GM19467 (cell line): ENCODE measurements around the gene VPS52.
A peak's percentile ranks its signal among the peaks of the same experiment; 100 is the strongest.
"Not testable (repeated sequence)": the region's sequence is repeated elsewhere in the genome, so short reads cannot be mapped to it uniquely, and the experiment has no call there.

Experiments used
- ATAC-seq: cut with Tn5 transposase; IDR thresholded peaks from one replicate; pipeline ENCODE4 v1.9.1; 2021; ENCODE audit warnings: mild to moderate bottlenecking, moderate library complexity; ENCODE audit not compliant: unreplicated experiment

VPS52 gene

DNA sequence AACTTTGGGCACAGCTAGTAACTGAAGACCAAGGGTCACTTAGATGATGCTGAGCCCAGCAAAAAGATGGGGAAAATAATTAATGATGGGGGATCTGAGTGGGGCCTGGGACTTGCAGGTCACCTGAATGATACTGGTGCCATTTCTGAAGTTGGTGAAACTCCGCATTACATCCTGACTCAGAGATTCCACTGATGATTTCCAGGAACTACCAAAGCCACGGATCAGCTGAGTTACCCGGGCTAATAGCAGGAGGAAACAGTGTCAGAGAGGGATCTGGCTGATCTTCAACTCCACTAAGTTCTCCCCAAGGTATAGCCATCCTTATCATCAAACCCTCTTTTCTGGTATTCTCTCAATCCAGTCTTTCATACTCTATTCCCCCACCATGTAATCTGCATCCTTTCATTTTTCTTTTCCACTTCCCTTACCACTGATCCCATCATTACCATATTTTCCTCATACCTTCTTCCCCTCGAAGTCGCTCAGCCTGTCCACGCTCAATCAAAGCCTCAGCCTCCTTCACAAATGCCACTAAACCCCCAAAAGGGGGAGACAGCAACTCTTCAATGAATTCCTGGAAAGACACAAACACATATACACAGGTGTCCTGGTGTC is 20.2 kb downstream of the VPS52 start:
- ATAC-seq: no peak

DNA sequence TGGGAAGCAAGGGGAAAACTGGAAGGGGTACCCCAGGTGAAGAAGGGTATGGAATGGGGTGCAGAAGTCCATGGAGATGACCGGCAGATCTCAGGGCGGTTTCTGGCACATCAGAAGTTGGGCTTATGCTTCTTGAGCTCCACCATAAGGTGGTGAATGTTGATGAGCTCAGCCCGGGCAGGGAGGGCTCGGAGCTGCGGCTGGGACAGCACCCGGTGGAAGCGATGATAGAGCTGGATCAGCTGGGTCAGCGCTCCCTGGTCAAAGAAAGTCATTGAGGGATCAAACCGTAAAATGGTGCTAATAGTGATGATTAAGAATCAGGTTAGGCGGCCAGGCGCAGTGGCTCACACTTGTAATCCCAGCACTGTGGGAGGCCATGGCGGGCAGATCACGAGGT is 20.9 kb downstream of the VPS52 start:
- ATAC-seq: no peak

DNA sequence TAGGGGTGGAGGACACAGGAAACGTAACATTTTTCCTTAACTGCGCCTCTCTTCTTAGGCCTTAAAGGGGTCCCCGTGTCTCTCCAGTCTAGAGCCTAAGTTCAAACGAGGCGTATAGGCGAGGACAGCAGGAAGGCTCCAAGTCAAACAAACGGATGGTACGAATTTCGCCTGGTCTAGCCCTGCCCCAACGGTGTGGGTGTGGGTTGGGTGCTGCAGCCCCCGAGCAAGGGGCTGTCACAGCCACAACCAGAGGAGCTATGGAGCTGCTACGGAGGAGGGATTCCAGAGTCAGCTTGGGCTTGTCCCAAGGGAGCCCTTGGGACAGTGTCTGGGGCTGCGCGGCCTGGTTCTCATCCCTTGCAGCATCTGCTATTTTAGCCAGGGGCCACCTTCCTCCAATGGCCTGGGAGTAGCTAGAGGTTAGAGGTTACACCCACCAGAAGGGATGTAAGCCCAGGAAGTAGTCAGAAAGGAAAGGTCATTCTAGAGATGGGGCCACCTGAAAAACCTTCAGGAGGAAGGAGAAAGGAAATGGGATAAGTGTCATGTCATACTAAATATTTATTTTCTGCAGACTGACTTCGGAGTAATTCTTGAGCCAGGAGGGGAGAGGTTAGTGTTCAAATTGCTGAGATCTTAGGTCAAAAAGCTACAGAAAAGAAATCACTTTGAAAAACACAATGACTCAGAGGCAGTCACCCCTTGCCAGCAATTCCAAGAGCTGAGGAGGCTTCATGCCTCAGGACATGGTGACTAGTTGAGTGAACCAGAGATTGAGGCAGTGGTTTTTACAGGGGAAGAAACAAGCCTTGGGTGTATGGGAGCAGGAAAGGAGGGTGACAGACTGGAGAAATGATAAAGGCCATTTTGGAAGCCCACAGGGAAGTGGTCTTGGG is 21.7 kb downstream of the VPS52 start:
- no peak for ATAC-seq

DNA sequence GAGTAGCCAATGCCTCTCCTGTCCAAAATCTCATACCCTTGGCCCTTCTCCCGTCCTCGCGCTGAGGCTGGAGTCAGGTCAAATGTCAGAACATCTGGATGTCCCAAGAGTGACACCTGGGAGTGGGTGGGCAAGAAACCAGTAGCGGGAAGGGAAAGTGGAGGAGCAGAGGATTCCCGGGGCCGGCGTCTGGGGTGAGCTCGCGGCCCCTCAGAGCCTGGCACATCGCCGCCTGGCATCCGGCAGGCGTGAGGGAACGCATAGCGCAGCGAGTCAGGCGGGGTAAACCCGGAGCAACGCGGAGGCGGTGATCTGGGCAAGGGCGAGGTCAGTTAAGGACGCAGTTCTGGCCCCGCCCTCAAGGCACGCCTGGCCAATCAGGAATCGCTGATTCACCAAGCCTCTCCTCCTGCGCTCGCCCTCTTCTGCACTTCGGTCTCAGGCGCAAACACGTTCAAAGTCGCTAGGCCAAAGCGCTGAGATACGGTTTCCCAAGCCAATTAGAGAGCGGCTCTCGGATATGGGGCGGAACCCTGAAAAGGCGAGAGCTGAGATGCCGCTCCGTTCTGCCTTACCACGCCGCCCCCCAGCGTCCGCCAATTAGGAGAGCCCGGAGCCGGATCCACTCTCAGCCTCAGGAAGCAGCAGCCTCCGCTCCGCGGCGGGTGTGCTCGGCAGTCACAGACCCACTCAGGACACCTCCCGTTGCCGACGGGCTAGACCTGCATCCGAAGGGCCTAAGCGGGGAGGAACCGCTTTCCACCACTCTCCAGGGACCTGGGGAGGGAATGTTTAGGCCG is 22.5 kb downstream of the VPS52 start:
- ATAC-seq: peak; percentile 86

DNA sequence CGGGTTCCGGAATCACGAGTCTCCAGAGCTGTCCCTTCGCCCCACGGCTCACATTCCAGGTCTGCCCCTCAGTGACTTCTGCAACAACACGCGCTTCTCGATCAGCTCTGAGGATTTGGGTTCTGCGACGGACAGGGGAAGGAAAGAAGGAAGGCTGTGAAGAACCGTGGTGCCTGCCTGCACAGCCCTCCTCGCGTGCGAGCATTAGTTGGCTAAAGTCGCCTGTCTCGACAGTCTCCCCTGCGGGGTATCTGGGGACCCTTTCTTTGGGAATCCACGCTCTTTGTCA is 23.1 kb downstream of the VPS52 start:
- peak; percentile 0 for ATAC-seq

DNA sequence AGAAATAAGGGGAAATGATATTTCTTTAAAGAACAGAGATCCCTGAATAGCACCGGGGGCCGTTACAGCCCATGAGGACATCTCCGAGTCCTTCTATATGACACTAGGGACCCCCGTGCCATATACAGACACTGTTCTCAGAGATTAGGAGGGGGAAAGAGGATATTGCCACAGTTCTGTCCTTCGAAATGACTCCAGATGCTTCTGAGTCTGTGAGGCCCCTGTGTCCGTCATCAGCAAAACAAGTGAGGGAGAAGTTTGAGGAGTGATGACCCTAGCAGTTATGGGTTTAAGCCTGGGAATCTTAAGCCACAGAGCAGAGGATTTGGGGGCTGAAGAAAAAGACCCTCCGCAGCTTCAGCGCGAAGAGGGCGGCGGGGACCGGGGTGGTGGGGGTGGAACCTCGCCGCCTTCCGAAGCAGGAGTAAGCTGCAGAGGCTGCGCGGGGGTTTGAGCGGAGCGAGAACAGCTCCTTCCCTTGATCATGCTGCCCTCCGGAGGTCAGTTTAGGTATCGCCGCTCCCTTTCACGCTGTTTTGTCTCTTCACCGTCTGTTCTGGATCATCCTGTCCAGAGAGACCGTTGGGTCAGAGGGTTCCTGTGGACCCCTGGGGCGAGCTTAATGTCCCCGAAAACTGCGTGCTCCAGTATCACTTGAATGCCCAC is 23.6 kb downstream of the VPS52 start:
- no peak for ATAC-seq

DNA sequence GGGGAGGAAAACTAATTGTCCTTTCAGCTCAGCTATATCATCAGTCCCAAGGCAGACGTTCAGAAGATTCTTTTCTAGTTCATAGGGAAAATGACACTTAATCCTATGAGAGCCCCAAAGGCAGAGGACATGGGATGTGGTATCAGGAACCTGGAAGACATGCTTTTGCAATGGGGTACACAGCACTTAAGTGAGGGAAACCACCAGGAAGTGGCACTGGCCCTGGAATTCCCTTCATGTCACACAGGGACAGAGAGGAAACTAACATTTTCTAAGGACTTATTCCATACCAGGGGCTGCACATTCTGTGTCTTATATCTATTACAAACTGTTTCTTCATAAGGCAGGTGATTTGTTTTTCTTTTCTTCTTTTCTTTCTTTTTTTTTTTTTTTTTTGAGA is 28.2 kb downstream of the VPS52 start:
- no peak for ATAC-seq

DNA sequence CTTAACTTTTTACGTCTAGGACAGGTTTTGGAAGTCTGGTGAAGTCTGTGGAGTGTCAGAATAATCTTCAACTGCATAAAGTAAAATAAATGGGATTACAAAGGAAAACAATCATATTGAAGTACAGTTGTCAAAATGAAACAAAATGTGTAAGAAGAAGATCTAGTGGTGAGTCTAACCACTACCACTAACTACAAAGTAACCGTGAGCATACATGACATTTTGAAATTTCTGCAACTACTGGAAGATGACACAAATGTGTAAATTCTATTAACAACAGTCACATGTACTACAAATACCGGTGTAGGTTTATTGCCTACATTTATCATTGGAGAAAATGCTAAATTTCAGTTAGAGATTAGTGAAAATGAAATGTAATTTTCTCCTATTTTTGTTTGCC is 29.7 kb downstream of the VPS52 start:
- ATAC-seq: no peak

DNA sequence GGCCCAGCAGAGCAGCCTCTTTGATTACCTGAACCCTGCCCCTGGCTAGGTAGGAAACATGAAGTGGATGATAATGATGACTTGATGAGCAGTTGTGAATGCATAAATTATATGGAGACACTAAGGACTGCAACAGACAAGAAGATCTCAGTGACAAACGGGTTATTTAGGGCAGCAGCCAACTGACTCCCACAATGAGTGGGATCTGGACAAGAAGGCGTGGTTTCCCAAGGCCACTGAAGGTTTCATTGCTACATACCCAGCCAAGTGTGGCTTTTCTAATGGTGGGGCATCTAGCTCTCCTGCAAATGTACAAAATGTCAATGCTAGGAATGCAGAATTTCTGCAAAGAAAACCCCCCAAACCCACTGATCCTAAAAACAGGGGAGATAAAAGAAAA is 33.9 kb downstream of the VPS52 start:
- no peak for ATAC-seq

DNA sequence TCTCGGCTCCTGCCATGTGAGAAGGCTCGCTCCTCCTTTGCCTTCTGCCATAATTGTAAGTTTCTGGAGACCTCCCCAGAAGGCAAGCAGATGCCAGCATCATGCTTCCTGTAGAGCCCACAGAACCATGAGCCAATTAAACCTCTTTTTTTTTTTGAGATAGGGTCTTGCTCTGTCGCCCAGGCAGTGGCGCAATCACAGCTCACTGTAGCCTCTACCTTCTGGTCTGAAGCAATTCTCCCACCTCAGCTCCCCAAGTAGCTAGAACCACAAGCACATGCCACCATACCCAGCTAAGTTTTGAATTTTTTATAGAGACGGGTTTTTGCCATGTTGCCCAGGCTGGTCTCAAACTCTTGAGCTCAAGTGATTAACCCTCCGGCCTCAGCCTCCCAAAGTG is 34.8 kb downstream of the VPS52 start:
- no peak for ATAC-seq

DNA sequence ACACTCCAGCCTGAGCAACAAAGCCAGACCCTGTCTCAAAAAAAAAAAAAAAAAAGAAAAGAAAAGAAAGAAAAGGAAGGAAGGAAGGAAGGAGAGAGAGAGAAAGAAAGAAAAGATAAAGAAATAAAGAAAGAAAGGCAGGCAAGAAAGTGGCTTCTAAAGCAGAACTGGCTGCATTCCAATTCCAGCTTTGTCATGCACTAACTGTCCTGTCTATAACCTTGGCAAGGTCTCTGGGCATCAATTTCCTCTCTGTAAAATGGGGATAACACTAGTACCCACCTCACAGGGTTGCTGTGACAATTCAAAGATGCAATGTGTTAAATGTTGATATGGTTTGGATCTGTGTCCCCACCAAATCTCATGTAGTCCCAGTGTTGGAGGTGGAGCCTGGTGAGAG is 35.3 kb downstream of the VPS52 start:
- ATAC-seq: no peak

DNA sequence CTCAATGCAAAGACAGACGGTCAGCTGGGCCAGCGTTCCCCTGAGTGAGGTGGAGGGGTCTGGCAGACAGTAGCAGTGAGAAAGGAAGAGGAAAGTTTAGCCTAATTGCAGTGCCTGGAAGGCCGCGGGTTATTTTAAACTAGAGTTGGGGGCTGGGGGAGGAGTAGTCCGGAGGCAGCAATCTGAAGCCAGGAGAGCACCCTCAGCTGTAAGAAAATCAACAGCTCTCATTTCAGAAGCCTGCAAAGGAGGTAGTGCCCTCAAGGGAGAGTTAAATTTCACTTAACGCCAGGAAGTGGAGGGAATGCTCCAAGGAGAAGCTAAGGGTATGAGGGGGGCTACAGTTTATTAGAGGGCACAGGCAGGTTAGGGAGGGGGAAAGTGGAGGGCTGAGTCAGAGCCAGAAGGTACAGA is 36.4 kb downstream of the VPS52 start:
- no peak for ATAC-seq

DNA sequence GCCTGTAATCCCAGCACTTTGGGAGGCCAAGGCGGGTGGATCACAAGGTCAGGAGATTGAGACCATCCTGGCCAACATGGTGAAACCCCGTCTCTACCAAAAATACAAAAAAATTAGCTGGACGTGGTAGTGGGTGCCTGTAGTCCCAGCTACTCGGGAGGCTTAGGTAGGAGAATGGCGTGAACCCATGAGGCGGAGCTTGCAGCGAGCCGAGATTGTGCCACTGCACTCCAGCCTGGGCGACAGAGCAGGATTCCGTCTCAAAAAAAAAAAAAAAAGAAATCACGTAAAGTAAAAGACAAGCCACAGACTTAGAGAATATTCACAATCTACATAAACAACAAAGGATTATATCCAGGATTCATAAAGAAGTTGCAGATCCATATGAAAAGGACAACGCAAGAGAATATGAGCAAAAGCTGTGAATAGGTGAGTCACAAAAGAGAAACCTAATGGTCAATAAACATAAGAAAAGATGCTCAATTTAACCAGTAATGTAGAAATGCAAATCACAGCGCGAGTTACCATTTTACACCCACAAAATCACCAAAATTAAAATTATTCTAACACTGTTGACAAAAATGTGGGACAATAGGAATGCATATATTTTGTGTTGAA is 45.1 kb downstream of the VPS52 start:
- not testable (repeated sequence) for ATAC-seq

DNA sequence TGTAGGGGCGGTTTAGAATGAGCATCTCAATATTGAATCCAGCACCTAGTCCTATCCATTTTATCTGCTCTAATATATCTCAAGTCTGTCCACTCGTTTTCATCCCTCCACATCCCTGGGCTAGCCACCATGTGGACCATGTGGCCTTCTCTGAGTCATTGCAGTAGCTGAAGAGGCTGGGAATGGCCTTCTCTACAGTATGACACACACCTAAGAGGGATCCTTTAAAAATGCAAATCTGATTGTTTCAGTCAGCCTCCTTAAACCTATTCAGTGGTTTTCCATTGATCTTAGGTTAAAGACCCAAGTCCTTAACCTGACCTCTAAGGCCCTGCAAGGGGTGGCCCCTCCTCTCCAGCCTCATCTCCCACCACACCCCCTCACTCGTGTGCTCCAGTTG is 54.0 kb downstream of the VPS52 start:
- no peak for ATAC-seq

DNA sequence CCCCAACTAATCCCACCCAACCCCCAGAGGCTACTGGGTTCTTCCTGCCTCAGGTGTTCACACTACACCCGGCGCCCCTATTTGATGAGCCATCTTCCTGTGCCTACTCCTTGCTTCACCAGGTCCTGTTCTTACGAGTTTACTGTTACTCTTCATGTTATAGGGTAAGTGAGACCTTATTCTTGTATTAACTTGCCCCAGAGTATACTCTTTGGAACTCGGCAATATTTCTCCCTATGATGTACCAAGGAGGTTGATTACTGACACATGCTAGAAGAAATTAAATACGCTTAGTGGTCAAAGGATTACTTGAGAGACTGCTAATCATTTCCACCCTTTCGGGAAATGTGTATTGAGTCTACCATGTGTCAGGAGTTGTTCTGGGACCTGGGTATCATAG is 54.4 kb downstream of the VPS52 start:
- no peak for ATAC-seq

DNA sequence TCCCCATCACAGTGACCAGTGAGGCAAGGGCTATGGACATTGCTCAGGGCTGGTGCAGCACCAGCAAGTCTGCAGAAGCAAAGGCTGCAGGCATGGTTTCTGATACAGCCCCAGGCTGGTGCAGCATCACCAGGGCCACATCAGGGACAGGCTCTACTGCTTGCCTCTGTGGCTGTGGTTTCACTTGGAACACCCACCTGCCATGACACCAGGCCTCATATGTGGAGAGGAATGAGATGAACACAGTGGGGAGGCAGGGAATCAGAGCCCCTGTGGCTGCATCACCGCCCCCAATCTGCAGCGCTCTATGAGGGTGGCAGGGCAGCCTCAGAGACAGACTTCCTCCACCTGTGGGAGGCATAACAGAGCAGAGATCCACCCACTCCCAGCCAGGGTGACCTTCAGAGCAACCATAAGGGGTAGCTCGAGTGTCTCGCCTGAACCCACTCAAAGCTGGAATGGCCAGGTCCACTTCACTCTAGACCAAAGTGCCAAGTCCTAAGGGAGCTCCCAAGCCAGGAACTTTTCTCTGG is 55.5 kb downstream of the VPS52 start:
- ATAC-seq: no peak

DNA sequence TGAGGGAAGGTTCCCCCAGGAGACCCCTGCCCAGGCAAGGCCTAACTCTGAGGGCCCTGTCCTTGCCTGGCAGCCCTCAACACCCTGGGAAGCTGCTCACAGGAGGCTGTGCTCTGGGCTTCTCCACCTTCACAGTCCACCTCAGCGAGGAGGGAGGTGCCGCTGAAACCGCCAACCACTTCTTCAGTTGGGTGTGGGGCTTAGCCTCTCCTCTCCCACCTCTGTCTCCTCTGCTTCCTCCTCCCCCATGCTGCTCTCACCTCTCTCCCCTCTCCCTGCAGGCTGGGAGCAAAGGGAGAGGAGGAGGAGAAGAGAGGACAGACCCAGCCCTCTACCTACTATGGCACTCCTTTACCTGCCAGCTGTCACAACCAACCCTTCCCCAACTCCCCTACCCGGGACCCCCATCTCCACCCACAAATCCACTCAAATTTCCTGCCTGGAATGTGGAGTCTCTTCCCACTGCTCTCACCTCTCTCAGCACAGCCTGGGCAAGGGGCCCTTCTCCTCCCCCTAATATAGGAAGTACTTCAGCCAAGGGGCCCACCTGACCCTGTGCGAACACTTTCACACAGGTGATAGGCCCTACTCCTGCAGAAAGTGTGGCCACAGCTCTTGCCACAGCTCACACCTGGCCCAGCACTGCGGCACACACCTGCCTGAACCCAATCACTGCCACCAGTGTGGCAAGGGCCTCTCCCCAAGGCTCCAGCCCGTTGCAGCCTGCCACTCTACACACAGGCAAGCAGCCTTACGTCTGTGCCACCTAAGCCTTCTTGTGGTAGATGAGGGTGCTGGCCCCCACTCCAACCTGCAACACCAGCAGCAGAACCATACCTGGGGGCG is 56.2 kb downstream of the VPS52 start:
- ATAC-seq: no peak

DNA sequence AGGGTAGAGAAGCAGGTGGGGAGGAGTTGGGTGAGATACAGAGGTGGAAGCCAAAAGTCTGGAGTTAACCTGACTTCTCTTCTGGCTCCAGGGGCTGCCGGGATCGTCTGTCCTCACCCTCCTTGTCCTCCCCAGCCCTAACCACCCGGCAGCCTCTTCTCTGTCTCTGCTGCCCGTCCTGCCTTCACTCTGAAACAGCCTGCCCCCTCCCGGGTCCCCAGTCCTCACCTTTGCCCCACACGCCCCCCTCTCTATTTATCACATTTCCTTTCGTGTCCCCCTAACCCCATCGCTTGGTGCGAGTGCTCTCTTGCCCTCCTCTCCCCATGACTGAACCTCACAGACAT is 57.7 kb downstream of the VPS52 start:
- no peak for ATAC-seq

DNA sequence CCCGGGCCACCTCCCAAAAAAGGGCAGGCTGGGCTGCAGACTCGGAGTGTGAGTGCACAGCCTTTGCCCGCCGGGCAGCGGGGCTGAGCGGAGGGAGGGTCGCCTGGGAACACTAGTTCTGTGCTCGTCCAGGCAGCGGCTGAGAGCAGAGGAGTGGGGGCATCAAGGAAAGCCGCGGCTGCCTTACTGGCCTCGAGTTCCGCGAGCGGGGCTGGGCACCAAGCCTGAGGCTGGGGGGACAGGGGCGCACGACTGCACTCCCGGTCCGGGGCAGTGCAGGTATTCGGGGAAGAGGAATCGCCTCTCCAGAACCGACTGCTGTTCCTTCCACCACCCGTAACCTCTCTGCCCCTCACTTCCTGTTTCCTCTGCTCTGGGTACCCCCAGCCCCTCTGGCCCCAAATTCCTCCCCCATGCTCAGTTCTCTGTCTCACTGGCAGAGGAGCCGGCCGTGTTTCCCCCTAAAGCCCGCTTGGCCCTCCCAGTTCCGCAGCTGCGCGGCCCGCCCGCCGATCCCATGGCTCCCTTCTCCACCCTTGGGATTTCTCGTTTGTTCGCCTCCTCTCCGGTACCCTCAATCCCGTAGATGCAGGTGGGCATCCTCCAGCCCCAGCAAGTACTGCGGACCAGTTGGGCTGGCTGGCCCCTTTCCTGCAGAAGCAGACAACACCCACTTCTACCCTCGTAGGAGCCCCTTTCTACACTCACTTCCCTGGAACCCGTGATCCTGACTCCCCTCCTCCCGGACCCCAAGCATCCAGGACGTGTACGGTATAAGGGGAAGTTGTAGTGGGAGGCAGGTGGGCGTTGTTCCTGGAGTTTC is 58.3 kb downstream of the VPS52 start:
- no peak for ATAC-seq
